Body of pancreas (tissue), 4 donors: Measurements from ENCODE around the gene COLEC11.

ENCODE experiments used
- CTCF ChIP-seq, 7 experiments: fragments of 450-650 bp in 4 of 7; fragments of 200-600 bp in 3 of 7; sonication (generic) in 3 of 7; IDR thresholded peaks; one replicate each; pipeline ENCODE4 v1.5.1; 2016 to 2019; ENCODE audit warnings: antibody characterized with exemption in 7 of 7
- POLR2A ChIP-seq, 3 donors: fragments of 450-650 bp; IDR thresholded peaks; one replicate each; pipeline ENCODE4 v1.6.1; 2016; ENCODE audit warnings: antibody characterized with exemption in 3 of 3, mild to moderate bottlenecking in 2 of 3

DNA sequence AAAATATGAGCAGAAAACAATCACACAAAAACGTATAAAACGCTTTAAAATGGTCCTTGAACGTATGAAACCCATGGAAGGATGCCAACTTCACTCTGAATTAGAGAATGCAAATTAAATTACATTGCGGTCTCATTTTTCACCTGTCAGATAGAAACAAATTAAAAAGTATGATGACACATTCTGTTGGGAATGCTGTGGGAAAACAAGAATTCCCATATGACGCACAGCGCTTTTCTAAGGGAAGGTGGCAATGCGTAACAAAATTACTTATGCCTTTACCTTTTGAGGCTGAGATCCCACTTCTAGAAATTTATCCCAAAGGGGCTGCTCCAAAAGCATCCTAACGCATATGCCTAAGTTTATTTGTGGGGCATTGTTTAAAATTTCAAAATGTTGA, 23.6 kb upstream of the COLEC11 start:
- TF ChIP-seq CTCF (IDR thresholded peaks at IDR 0.05) (no peak), POLR2A (IDR thresholded peaks at IDR 0.05) (no peak)
